ENCODE results near the gene EPHA2. TPM values are rescaled to one million over a fixed set of nuclear protein-coding genes. Genes with fewer than 3 reads are reported as not detected.

EPHA2 gene
- total RNA-seq, 2 experiments from 2014 or later: 0.15 TPM; not detected in 1

DNA sequence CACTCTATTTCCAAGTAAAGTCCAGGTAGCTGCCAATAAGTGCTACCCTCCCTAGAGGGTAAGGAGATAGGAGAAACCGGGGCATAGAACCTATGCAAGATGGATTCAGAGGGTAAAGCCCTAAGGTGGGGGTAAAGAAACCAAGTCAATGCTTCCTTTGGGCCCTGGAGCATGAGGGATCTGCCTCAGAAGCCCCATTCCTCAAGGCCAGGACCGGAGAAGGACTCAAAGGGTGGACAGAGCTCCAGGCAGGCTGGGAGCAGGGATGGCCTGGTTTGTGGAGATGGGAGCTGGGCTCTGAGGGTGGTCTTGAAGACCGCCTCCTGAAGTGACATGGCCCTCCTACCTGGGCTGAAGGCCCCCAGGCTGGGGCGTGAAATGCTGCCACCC lies 3.9 kb downstream of the EPHA2 start:
- no peak overlapping the region for H3K27ac ChIP-seq (ENCODE audit: low read depth, low read length, poor library complexity, severe bottlenecking)
- H3K79me2 ChIP-seq (ENCODE audit: insufficient read depth, low read depth, low read length): no peaks in the 10 kb centered on the region
- no peak overlapping the region for H2AFZ ChIP-seq (ENCODE audit: low read length)
- no peaks in the 10 kb centered on the region for H3K36me3 ChIP-seq (ENCODE audit: insufficient read depth, low read length)
- H3K4me2 ChIP-seq (ENCODE audit: low read length): no peak overlapping the region
- ChIA-PET CTCF (ENCODE audit: unreplicated experiment) (no interaction called here), POLR2A (interaction anchor here (0.5 kb wide), 1 partner anchor 51 kb away, joined by 3 read pairs; no protein-coding TSS in a partner anchor)
- DNase-seq (ENCODE audit: low spot score): no peak
- no peaks in the 10 kb centered on the region for H3K9me3 ChIP-seq (ENCODE audit: low read length)
- intact Hi-C loops (cut with micrococcal nuclease; ENCODE audit: unreplicated experiment): no loop called here
- no peak overlapping the region for H3K4me3 ChIP-seq (ENCODE audit: low read depth, low read length, poor library complexity, severe bottlenecking)
- H3K4me1 ChIP-seq (ENCODE audit: insufficient read depth, low read length, poor library complexity, severe bottlenecking): peaks cover 11% of the 10 kb centered on the region
- no peaks in the 10 kb centered on the region for H3K9me2 ChIP-seq (ENCODE audit: insufficient read depth, low read length)
- H4K20me1 ChIP-seq (ENCODE audit: insufficient read depth, low read length): no peaks in the 10 kb centered on the region; the same call in 1 of the 2 replicates
- TF ChIP-seq CTCF (conservative IDR thresholded peaks at IDR 0.05; ENCODE audit: low read length) (no peak), EZH2phosphoT487 (IDR thresholded peaks at IDR 0.05; ENCODE audit: borderline replicate concordance, low read depth, low read length) (no peak)
- no TSS peak for BruUV-seq (replicated peaks)

GRCh38 chr1:16151196-16151994 lies 4.5 kb downstream of the EPHA2 start:
- no peaks in the 10 kb centered on the region for H3K9me3 ChIP-seq (ENCODE audit: low read length)
- POLR2A ChIA-PET: no interaction called here
- no peak overlapping the region for H3K27ac ChIP-seq (ENCODE audit: low read depth, low read length, poor library complexity, severe bottlenecking)
- DNase-seq (ENCODE audit: low spot score): peak; percentile 8
- H3K9me2 ChIP-seq (ENCODE audit: insufficient read depth, low read length): no peaks in the 10 kb centered on the region
- no peak overlapping the region for H2AFZ ChIP-seq (ENCODE audit: low read length)
- CTCF ChIA-PET (ENCODE audit: unreplicated experiment): no interaction called here
- BruUV-seq (replicated peaks): no TSS peak
- no peak overlapping the region for H3K4me2 ChIP-seq (ENCODE audit: low read length)
- H3K36me3 ChIP-seq (ENCODE audit: insufficient read depth, low read length): no peaks in the 10 kb centered on the region
- H3K4me3 ChIP-seq (ENCODE audit: low read depth, low read length, poor library complexity, severe bottlenecking): no peak overlapping the region
- H3K79me2 ChIP-seq (ENCODE audit: insufficient read depth, low read depth, low read length): no peaks in the 10 kb centered on the region
- no peak for TF ChIP-seq EZH2phosphoT487 (IDR thresholded peaks at IDR 0.05; ENCODE audit: borderline replicate concordance, low read depth, low read length)
- no peak for TF ChIP-seq CTCF (conservative IDR thresholded peaks at IDR 0.05; ENCODE audit: low read length)
- H4K20me1 ChIP-seq (ENCODE audit: insufficient read depth, low read length): no peaks in the 10 kb centered on the region; the same call in 1 of the 2 replicates
- intact Hi-C loops (cut with micrococcal nuclease; ENCODE audit: unreplicated experiment): no loop called here
- peaks cover 11% of the 10 kb centered on the region for H3K4me1 ChIP-seq (ENCODE audit: insufficient read depth, low read length, poor library complexity, severe bottlenecking)

DNA sequence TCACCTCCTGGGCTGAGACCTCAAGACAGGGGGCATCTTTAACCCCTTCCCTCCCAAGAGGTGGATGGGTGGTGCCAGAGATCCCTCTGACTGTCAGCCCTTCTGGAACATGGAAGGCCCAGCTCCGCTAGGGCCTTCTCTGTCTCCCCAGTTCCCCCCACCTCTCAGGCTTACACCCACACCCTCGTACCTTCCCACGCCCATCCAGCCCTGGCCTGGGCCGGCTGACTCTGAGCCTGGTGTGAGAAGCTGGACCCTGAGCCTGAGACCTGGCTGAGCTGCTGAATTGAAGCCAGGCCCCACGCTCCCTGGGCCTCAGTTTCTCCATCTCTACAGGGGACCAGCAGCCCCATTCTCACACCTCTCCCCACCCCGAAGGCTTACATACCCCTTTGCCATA lies 5.4 kb downstream of the EPHA2 start:
- no TSS peak for BruUV-seq (replicated peaks)
- DNase-seq (ENCODE audit: low spot score): no peak
- no peak overlapping the region for H3K4me3 ChIP-seq (ENCODE audit: low read depth, low read length, poor library complexity, severe bottlenecking)
- TF ChIP-seq EZH2phosphoT487 (IDR thresholded peaks at IDR 0.05; ENCODE audit: borderline replicate concordance, low read depth, low read length) (no peak), CTCF (conservative IDR thresholded peaks at IDR 0.05; ENCODE audit: low read length) (no peak)
- H3K9me3 ChIP-seq (ENCODE audit: low read length): no peaks in the 10 kb centered on the region
- no peak overlapping the region for H3K27ac ChIP-seq (ENCODE audit: low read depth, low read length, poor library complexity, severe bottlenecking)
- H3K4me1 ChIP-seq (ENCODE audit: insufficient read depth, low read length, poor library complexity, severe bottlenecking): peaks cover 11% of the 10 kb centered on the region
- POLR2A ChIA-PET: no interaction called here
- no peaks in the 10 kb centered on the region for H3K36me3 ChIP-seq (ENCODE audit: insufficient read depth, low read length)
- H3K79me2 ChIP-seq (ENCODE audit: insufficient read depth, low read depth, low read length): no peaks in the 10 kb centered on the region
- intact Hi-C loops (cut with micrococcal nuclease; ENCODE audit: unreplicated experiment): no loop called here
- CTCF ChIA-PET (ENCODE audit: unreplicated experiment): no interaction called here
- H2AFZ ChIP-seq (ENCODE audit: low read length): no peak overlapping the region
- no peak overlapping the region for H3K4me2 ChIP-seq (ENCODE audit: low read length)
- H3K9me2 ChIP-seq (ENCODE audit: insufficient read depth, low read length): no peaks in the 10 kb centered on the region
- no peaks in the 10 kb centered on the region; the same call in 1 of the 2 replicates for H4K20me1 ChIP-seq (ENCODE audit: insufficient read depth, low read length)

Data from OCI-LY7 (cell line).